NCI-H510A treated with DMSO at 0.1 percent for 48 hours (cell line): ENCODE results near the gene HPS5.
"Not testable (repeated sequence)": the region's sequence is repeated elsewhere in the genome, so short reads cannot be mapped to it uniquely, and the experiment has no call there.

Experiments used
- DNase-seq: peaks from one replicate; lab custom pipeline; 2025; lab: John Stamatoyannopoulos, UW

Gene HPS5, protein sequence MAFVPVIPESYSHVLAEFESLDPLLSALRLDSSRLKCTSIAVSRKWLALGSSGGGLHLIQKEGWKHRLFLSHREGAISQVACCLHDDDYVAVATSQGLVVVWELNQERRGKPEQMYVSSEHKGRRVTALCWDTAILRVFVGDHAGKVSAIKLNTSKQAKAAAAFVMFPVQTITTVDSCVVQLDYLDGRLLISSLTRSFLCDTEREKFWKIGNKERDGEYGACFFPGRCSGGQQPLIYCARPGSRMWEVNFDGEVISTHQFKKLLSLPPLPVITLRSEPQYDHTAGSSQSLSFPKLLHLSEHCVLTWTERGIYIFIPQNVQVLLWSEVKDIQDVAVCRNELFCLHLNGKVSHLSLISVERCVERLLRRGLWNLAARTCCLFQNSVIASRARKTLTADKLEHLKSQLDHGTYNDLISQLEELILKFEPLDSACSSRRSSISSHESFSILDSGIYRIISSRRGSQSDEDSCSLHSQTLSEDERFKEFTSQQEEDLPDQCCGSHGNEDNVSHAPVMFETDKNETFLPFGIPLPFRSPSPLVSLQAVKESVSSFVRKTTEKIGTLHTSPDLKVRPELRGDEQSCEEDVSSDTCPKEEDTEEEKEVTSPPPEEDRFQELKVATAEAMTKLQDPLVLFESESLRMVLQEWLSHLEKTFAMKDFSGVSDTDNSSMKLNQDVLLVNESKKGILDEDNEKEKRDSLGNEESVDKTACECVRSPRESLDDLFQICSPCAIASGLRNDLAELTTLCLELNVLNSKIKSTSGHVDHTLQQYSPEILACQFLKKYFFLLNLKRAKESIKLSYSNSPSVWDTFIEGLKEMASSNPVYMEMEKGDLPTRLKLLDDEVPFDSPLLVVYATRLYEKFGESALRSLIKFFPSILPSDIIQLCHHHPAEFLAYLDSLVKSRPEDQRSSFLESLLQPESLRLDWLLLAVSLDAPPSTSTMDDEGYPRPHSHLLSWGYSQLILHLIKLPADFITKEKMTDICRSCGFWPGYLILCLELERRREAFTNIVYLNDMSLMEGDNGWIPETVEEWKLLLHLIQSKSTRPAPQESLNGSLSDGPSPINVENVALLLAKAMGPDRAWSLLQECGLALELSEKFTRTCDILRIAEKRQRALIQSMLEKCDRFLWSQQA

DNA sequence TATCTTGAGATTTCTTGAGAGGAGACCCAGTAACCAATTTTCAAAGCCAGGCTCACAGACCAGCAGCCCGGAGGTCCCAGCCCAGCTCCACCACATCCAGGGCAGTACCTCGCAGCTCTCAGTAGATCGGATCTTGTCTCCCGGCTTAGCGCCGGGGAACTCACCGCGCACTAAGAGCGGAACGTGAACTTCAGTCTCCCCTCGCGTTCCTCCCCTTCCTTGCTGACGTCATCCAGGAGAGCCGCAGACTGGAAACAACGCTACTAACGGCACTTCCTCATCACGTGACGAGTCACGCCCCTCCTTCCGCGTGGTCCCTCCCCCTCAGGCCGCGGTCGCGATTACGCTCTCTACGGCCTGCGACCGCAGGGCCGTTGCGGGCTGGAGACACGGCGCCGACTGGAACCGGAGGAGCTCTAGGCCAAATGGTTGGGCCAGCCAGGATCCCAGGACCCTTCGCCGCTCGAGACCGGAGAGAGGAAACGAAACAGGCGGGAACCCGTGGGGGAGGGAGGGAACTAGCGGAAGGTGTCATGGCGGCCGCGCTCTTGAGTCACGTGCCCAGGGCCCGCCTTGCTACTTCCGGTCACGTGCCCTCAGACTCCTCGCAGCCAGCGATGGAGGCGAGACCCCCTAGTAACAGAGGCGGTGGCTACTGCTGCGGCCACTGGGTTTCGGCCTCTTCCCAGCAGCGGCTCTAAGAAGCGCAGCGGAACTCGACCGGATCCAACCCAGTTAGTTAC lies at the start of gene HPS5, which contains the start of gene GTF2H1:
Gene HPS5 (minus strand): TSS at position 172 of the 743 bp plus-strand sequence. CDS start 4,282 bp downstream, outside the sequence.
Gene GTF2H1 (plus strand): TSS at position 599 of the 743 bp plus-strand sequence. CDS start 10,508 bp downstream, outside the sequence.
- peak; percentile 77 for DNase-seq

DNA sequence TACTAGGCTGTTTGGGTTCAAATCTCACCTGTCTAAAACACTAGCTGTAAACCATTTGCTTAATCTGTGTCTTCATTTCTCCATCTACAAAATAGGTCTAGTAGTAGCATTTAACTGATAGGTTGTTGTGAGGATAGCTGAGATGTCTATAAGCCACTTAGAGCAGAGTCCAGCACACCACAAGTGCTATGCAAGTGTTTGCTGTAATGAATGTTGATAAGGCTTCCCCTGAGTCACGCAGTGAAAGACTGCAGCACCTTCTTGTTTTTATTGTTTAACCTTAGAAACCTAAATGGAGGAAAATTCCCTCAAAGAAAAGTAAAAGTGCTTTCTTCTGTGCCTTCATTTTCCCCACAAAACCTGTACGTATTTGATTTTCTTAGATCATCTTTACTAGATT lies 49.3 kb upstream of the HPS5 start:
- DNase-seq = no peak

DNA sequence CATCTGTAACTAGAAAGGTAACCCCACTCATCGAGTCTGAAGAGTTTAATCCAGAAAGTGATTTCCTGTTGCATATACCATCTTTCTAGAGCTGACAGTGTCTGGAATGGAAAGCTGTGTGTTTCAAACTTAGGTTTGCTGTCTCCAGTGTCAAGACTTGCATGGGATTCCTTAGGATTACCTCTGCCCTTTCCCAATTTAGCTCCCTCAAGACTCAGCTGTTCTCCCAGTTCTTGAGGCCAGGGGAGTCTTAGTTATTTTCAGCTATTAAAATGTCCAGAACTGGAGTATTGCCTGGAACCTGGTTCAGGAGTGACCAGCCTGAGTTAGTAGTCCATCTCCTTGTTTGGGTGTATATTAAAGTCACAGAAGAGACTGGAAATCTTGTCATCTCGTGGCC lies 47.5 kb upstream of the HPS5 start:
- no peak for DNase-seq

DNA sequence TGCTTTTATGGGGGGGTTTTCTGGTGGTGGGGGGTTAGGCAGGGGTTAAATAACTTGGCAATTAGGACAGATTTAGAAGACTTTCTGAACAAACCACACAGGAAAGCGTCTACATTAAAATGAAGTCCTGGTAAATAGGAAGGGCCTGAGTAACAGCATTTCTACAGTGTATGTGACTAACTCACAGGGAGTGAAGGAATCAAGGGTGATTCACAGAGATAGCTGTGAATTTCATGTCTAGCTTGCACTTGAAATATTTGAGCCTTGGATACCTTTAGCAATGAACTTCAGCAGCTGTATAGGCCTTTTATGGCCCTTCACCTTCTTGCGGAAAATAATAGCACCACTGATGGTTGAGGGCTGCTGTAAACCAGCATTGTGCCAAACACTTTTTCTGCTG lies 46.3 kb upstream of the HPS5 start:
- no peak for DNase-seq

DNA sequence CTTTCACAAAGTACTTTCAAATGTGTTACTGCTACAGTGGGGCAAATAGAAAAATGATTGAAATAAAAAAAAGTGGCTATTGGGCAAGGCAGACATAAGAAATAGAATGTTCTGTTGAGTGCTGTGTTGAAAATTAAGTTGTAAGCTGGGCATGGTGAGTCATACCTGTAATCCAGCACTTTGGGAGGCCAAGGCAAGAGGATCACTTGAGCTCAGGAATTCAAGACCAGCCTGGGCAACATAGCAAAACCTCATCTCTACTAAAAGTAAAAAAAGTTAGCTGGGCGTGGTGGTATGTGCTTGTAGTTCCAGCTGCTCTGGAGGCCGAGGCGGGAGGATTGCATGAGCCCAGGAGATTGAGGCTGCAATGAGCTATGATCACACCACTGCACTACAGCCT lies 45.5 kb upstream of the HPS5 start:
- DNase-seq = no peak

DNA sequence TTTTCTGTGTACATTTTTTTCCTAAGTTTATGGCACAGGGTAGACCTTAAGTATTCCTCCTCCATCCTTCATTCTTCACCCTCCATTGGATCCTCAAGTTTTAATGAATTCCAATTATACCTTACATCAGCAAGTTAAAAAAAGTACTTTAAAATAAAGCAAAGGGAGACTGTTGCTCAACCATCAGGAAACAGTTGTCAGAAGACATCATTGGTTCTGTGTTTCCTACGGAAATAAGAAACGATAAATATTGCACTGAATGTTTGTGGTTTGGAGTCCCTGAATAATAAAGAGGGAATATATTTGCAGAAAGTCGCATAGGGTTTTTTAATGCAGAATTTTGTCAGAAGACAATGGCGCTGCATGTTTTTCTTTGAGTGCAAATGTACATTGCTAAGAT lies 44.3 kb upstream of the HPS5 start:
- no peak for DNase-seq

DNA sequence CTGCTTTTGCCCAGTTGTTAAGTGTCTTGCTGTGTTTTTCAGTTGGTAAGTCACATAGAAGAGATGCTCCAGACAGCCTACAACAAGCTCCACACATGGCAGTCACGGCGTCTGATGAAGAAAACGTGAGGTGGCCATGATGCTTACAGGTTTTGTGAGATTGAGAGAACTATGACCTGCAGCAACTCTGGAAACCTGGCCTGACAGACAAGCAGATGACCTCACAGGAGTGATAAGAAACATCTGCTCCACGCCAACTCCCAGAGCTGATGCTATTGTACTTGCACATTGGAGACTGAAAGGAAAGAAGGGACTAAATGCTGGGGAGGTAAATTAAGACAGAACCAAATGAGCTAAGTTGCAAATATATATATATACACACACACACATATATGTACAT lies 43.8 kb upstream of the HPS5 start:
- DNase-seq = no peak

DNA sequence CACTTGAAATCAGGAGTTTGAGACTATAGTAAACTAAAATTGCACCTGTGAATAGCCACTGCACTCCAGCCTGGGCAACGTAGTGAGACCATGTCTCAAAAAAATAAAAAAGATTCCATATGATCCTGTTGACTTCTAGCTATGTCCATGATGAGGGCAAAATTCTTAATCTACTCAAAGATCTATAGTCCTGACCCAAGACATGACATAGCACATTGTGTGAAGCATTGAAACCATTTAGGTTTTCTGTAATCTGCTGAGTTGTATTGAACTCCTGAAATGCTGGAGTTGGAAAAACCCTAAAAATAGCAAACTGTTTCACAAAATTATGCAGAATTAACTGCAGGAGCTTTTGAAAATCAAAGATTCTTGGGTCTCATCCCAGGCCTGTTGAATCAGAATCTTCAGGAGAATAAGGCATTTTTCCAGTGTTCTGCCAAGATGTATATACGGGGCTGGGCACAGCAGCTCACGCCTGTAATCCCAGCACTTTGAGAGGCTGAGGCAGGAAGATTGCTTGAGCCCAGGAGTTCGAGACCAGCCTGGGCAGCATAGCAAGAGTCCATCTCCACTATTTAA lies 42.6 kb upstream of the HPS5 start:
- DNase-seq = no peak

DNA sequence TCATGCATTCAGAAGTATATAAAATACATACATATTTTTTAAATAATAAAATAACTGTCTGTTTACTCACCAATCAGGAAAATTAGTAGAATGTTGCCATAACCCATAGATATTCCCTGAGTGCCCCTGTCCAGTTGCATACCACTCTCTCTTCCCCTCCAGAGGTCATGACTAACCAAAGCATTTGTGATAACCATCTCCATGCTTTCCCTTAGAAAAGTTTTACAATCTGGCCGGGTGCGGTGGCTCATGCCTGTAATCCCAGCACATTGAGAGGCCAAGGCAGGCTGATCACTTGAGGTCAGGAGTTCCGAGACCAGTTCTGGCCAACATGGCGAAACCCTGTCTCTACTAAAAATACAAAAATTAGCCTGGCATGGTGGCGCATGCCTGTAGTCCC lies 39.2 kb upstream of the HPS5 start:
- no peak for DNase-seq

DNA sequence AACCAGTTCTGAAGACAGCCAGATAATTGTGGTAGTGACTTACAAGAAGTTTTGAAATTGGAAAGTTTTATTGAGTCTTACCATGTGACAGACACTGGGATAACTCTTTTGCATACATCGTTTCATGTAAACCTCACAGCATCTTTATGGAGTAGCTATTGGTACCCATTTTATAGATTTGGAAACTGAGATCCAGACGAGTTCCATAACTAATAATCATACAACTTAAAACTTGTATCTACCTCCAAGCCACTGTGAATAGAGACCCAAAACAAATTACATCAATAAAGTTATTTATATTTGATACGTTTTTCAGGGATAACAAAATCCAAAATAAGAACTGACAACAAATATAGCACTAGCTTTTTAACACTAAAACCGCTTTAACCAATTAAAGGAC lies 36.7 kb upstream of the HPS5 start:
- DNase-seq = no peak

DNA sequence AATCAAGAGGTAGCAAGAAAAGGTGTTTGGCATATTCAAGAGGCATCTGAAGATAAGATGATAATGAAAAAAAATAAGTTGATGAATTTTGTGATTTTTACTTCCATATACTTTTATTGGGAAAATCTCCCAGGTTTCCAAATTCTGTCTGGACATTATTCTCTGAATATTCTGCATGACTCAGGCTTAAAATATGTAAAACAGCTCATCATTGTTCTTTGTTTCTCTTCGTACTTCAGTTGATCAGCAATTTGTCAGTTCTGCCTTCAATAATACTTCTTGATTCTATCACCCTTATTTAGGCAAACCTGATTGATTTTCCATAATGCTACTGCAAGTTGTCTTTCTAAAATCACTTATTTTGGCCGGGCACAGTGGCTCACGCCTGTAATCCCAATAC lies 30.6 kb upstream of the HPS5 start:
- DNase-seq = no peak

DNA sequence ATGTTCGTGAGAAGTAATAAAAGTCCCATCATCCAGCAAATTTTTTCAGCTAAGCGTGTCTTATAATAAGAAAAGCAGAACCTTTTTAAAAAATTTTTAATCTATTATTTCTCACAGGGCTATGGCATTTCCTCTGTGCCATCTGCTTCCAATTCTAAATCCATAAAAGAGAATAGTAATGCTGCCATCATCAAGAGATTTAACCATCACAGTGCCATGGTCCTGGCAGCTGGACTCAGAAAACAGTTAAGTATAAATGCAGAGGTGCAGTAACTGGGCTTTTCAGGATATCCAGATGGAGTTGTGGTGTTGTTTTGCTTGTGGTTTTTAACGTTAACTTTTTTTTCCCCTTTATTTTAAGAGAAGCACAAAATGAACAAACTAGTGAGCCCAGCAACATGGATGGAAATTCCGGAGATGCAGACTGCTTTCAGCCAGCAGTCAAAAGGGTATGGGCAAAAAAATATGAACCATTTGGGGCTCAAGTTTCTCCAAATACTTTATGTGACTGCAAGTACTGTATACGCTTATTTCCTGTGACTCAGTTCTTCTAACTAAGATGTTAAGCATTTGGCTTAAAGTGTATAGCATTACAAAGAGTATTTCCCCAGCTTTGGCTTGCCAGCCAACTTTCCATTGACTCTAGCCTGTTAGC lies 25.7 kb upstream of the HPS5 start:
- no peak for DNase-seq

DNA sequence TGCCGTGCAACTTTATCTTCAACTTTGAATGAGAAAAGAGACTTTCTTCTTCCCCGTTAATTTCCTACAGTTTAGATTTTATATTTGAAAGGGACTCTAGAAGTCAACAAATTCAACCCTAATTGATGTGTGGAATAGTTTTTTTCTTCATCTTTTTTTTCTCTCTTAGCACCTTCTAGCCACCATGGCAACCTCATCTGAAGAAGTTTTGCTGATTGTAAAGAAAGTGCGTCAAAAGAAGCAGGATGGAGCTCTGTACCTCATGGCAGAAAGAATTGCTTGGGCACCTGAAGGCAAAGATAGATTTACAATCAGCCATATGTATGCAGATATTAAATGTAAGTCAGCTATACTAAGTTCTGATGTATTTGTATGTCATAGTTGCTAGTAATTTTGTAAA lies 11.0 kb upstream of the HPS5 start:
- no peak for DNase-seq

DNA sequence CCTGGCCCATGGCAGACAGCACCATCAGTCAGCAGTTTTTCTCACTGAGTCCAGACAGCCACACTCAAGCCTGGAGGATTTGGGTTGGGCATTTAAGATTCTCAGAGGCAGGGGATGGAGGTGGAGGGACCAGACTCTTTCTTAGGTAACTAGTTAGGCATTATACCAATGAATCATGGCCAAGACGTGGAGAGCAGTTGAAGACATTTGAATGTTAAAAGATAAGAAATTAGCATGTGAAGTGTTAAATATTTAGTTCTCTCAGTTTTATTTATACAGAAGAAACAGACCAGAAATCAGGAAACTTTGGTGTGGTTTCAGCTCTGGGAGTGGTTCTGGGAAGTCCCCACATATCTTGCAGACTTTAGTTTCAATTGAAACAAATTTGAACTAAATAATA lies 10.4 kb upstream of the HPS5 start:
- DNase-seq = no peak

DNA sequence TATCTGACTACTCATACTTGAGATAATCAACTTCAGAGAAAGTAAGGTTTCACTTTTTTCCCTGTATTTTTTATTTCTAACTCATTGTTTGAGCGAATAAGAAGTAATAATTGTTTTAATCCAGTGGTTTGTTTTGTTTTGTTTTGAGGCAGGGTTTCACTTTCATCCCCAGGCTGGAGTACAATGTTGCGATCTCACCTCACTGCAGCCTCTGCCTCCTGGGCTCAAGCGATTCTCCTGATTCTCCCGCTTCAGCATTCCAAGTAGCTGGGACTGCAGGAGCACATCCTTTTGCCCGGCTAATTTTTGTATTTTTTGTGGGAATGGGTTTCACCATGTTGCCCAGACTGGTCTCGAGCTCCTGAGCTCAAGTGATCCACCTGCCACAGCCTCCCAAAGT lies 9.0 kb upstream of the HPS5 start:
- DNase-seq = no peak

DNA sequence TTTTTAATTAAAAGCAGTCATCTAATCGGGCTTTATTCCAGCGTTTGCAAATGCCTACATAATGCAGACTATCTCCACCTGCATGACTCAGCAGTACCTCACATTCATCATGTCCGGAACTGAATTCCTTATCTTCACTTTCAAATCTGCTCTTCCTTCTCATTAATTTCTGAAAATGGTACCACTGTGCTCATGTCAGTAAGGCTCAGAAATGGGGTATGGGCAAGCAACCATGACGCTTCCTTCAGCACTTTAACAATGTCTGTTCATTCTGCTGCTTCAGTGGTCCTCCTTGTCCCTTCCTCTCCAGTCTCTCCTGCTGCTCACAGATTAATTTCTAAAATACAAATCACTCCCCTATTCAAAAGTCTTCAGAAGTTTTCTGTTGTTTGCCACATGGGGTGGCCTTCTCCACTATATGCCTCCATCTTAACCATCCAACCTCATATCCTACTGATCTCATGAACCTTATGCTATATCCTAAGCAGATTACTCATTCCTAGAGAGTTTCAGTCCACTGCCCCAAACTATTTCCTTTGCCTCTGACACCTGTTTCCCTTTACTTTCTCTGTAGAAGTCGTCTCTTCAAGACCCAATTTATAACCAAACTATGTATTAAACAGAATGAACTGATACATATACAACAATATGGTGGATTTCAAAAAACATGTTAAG lies 7.4 kb upstream of the HPS5 start:
- no peak for DNase-seq

DNA sequence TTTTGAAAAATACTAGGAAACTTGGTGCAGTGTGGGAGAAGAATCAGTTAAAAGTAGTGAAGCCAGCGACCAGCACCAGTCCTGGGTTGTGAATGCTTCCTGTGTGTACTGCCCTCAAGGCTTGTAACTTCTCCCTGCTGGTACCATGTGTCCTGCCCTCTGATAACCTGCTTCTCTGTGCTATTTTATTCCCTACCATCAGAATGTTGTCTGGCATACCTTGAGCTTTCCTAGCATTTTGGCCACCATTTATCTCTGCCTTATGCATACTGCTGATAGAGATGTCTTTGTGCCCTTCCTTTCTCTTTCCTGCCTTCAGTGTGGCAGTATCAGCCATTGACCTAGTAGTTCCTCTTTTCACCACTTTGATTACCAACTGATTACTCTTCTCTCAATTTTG lies 2.4 kb upstream of the HPS5 start:
- DNase-seq = no peak

DNA sequence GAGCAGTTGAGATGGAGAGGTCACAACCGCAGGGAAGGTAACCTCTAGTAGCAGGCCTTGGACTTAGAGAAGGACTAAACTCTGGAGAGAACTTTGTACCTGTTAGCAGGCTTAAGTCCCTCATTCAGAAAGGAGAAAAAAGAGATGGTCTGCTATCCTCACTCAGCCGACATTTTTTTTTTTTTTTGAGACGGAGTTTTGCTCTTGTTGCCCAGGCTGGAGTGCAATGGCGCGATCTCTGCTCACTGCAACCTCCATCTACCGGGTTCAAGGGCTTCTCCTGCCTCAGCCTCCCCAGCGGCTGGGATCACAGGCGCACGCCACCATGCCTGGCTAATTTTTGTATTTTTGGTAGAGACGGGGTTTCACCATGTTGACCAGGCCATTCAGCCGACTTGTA lies 1.9 kb upstream of the HPS5 start:
- DNase-seq = not testable (repeated sequence)

DNA sequence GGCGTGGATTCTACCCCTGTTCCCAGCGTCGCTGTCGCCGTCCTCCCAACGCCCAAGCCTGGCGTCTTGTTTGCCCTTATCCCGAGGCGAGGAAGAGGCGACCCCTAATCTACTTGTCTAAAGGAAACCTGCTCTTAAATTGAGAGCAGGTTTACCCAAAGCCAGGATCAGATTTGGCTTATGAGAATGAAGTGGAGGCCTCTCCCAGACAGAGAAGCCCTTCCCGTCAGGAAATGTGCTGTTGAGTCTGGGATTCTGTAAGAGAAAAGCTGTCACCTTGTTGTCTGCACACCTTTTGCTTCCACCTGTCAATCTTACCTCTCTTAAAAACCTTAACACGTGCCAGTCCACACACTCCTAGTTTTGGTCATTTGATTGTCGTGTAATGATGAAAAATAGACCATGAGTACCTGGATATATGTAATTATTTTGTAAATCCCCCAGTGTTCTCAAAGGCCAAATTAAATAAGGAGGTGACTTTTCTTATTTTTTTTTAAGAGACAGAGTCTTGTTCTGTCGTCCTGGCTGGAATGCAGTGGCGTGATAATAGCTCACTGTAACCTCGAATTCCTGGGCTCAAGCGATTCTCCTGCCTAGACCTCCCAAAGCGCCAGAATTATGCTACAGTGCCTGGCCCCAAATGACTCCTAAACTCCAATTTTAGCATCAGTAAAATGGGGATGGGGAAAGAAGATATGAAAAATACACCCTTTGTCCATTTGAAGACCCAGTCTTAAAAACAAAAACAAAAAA lies 1.1 kb upstream of the HPS5 start:
- DNase-seq = no peak

DNA sequence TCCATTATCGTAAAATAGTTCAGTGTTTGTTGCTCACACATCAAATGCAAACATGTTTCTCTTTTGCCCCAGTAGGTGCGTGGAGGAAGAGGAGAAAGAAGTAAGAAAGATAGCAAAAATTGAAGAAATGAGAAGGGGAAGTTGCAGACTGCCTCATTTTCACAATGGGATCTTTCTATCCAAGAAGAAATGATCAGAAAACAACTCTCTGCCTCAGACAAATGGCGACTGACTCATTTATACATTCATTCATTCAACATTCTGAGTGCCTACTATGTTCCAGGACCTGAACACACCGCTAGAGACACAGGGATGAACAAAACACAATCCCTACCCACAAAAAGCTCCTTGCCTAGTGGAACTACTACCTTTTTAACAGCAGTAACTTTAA lies 367 bp downstream of the HPS5 start:
- peak; percentile 35 for DNase-seq
